Activated CD4-positive, alpha-beta T cell treated with anti-CD3 and anti-CD28 coated beads for 24 hours (primary cell): ENCODE measurements around the gene ISX.

Source experiments
- DNase-seq, 2 donors: peaks; one replicate each; pipeline ENCODE4 v3.0.0-alpha.2; 2020; ENCODE audit warnings: low read depth in 2 of 2

Gene ISX

DNA sequence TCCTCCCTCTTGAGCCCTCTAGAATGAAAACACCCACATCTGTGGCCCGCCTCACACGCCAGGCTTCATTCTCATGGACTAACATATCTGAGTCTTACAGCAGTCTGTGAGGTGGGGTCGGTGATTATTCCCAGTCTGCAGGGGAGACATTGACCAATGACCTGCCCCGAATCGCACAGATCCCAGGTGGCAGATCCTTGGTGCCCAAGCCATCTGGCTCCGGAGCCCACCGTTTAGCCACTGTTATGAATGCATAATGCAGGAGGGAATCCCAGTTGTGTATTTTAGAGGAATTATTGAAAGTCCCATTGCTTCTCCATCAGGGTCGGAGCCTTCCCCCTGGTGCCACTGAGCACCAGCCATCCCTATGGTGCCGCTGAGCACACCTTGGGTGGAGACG lies 47.4 kb downstream of the ISX start:
- no peak for DNase-seq

GRCh38 chr22:35114131-35114980 lies 48.4 kb downstream of the ISX start:
- DNase-seq = no peak

DNA sequence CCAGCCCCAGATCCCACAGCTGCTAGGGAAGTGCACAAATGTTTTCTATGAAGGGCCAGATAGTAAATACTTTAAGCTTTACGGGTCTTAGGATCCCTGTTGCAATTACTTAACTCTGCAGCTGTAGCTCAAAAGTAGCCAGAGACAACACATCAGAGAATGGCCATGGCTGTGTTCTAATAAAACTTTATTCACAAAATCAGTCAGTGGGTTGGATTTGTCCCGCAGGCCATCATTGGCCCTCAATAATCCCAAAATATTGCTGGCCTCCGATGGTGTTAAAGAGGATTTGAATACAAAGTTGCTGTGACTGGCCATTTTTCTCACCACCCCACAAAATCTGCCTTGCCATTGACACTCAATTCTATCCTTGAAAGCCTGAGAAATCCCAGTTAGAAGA lies 49.6 kb downstream of the ISX start:
- no peak for DNase-seq

- DNase-seq = no peak
Observed at GRCh38 chr22:35116269-35116668, 50.3 kb downstream of the ISX start.

- no peak for DNase-seq
Observed at GRCh38 chr22:35116817-35117216, 50.9 kb downstream of the ISX start.

- no peak for DNase-seq
Observed at GRCh38 chr22:35119494-35119893, 53.5 kb downstream of the ISX start.

DNA sequence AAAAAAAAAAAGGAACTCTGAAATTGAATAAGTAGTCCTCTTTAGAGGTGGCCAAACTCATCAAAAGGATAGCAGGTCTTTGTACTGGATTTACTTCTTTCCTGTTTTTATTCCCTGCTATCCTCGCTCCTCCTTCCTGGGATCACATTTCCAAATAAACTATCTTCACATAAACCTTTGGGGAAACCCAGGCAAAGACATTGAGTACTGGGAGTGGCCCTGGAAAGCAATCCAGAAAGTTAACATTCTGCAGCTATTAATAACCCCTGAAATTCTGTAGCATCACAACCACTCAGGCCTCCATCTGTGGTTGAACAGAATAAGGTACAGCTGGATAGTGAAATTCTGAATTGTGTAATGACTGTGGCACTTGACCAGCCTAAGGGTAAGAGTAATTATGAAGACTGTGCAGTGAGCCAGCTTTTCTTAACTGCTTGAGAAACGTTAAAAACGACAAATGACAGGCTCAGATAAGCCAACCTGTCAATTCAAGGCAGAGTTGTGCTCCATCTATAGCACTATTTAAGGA lies 58.8 kb downstream of the ISX start:
- DNase-seq = no peak

DNA sequence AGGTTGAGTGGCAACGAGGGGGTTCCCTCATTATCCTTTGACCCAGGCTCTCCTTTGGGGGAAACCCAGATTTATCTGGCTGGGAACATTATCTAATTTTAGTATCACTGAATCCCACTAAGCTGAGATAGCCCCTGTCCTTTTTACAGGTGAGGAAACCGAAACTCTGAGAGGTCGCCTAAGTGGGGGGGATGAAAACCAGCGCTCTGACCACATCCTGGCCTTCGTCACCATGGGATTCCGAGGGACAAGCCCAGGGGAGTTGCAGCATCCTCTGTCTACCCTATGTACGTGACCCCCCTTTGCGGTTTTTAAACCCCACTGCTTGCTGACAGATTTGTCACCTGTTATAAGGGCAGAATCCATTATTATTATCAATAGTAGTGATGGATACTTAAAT lies 61.0 kb downstream of the ISX start:
- DNase-seq = no peak

DNA sequence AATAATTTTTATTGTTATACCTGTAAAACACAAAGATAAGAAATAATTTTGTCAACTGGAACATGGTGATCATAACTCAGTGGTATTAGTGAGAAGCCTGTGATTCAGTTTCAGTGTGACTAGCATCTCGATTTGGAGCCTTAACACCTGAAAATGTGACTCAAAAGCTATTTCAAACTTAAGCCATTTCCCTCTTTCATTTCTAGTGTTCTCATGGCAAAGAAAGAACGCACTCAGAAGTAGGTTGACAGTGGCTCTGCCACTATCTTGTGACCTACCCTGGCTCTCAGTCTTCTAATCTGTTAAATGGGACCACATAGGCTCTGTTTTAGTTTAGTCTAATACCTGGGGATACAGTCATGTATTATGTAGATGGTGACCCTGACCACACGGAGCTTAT lies 62.7 kb downstream of the ISX start:
- no peak for DNase-seq

- DNase-seq = no peak
Observed at GRCh38 chr22:35131525-35132000, 65.6 kb downstream of the ISX start.

- no peak for DNase-seq
Observed at GRCh38 chr22:35132568-35132967, 66.6 kb downstream of the ISX start.

DNA sequence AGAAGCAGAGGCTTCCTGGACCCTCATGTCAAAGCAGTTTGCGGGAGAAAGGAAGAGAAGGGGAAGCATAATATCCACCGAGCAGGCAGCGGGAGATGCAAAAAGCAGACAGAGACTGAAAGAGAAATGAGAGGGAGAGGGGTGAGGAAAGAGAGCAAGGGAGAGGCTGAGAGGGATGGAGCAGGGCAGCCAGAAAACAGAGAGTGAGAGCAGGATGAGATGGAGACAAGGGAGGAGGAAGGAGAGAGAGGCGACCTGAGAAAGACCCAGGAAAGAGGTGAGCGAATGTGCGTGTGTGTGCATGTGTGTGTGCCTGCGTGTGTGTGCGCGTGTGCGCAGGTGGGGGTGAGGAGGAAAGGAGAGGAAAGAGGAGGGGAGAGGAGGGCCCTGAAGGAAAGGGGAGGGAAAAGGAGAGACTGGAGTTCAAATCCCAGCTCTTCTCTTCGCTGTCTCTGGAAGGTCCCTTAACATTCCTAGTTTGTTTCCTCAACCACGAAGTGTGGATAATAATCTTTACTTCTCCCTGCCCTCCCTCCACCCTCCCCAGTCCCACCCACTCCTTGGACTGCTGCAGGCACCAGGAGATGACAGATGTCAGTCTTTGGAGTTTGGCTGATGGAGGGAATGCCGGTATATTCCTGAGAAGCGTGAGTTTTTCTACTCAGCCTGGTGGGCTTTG lies 67.9 kb downstream of the ISX start:
- DNase-seq = no peak

- DNase-seq = no peak
Observed at GRCh38 chr22:35134637-35135036, 68.7 kb downstream of the ISX start.

DNA sequence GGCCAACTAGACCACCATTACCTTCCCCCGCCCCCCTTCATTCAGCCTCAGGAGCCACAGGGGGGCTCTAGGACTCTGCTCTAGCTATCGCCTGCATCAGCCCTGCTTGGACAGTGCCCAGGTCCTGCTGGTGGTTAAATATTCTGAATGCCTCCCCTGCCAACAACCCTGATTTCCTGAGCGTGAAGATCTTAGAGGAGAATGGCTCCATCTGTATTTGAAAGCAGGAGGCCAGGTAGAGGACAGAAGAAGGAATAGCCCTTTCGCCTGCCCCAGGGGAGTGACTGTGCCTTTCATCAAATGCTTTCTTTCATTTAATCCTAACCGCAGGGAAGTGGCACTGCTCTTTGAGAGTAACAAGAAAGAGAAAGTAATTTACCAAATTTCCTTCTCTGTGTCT lies 69.2 kb downstream of the ISX start:
- DNase-seq = no peak
